GM18867 (cell line): ENCODE results near the gene GPX4.

Experiments
- ATAC-seq: cut with Tn5 transposase; IDR thresholded peaks from one replicate; pipeline ENCODE4 v1.9.1; 2021; ENCODE audit warnings: mild to moderate bottlenecking, moderate library complexity; ENCODE audit not compliant: unreplicated experiment

The GPX4 gene

DNA sequence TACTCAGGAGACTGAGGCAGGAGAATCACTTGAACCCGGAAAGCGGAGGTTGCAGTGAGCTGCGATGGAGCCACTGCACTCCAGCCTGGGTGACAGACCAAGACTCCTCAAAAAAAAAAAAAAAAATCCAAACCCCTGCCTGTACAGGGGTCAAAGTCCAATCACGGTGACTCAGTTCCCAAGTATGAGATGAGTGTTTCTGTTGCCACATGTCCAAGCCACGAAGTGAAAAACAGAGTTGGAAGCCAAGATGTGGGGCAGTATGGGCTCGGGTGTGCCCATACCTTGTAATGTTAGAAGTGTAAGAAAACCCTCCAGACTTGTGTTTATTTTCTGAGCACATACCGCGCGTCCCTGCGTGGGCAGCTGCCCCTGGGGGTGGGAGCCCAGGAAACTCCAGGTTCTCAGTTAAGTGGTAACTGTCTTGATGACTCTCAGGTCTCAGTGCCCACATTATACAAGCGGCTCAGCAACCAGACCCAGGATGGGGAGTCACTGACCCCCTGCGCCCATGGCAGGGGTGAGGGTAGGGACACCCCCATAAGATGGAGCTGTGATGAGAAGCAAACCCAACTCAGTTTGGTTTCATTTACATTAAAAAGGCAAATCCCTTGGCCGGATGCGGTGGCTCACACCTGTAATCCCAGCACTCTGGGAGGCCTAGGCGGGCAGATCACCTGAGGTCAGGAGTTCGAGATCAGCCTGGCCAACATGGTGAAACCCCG, 1.2 kb upstream of the GPX4 start:
- no peak for ATAC-seq

- ATAC-seq = no peak
These were observed 574 bp upstream of the GPX4 start for GRCh38 chr19:1103132-1103707.

DNA sequence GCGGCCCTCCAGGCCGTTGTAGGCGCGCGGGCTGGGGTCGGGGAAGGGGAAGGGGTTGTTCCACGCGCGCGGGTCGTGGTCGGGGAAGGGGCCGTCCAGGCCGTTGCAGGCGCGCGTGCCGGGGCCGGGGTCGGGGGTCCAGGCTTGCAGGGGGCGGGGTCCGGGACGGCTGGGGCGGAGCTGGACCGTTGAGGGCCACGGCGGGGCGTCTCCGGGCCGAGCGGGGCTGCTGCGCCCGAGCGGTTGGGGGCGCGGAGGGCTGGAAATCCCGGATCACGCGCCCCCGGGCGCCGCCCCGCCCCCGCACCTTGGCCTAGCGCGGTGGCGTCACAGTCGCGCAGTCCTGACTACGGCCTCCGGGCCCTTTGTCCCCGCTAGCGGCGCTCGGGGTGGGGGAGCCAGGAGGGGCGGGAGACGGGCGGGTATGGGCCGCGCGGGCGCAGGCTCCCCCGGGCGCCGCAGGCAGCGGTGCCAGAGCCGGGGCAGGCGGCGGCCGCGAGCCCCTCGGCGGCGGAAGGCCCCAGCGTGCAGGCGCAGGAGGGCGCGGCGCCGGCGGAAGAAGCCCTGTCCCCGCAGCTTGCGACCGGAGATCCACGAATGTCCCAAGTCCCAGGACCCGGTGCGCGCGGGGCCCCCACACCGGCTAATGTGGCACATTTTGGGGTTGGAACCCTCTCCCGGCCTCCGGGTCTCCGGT, 665 bp downstream of the GPX4 start:
- ATAC-seq = peak; percentile 33

DNA sequence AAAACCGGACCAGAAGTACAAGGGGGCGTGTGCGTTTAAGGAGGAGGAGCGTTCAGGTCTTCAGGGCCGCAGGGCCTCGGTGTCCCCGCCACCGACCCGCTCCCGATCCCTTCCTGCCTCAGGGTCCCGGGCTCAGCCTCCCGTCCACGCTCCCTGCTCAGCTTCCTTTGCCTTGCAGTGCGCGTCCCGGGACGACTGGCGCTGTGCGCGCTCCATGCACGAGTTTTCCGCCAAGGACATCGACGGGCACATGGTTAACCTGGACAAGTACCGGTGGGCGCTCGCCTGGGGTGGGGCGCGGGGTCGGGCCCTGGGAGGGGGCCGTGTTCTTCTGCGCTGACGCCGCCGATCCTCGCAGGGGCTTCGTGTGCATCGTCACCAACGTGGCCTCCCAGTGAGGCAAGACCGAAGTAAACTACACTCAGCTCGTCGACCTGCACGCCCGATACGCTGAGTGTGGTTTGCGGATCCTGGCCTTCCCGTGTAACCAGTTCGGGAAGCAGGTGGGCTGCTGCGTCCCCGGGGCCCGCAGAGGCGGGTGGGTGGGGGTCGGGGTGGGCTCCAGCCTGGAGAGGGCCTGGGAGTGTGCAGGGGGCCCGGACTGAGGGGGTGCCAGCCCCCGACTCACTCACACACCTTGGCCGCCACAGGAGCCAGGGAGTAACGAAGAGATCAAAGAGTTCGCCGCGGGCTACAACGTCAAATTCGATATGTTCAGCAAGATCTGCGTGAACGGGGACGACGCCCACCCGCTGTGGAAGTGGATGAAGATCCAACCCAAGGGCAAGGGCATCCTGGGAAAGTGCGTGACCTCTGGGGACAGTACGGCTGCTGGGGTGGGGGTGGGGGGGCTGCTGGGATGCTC, 1.4 kb downstream of the GPX4 start:
- ATAC-seq = no peak

DNA sequence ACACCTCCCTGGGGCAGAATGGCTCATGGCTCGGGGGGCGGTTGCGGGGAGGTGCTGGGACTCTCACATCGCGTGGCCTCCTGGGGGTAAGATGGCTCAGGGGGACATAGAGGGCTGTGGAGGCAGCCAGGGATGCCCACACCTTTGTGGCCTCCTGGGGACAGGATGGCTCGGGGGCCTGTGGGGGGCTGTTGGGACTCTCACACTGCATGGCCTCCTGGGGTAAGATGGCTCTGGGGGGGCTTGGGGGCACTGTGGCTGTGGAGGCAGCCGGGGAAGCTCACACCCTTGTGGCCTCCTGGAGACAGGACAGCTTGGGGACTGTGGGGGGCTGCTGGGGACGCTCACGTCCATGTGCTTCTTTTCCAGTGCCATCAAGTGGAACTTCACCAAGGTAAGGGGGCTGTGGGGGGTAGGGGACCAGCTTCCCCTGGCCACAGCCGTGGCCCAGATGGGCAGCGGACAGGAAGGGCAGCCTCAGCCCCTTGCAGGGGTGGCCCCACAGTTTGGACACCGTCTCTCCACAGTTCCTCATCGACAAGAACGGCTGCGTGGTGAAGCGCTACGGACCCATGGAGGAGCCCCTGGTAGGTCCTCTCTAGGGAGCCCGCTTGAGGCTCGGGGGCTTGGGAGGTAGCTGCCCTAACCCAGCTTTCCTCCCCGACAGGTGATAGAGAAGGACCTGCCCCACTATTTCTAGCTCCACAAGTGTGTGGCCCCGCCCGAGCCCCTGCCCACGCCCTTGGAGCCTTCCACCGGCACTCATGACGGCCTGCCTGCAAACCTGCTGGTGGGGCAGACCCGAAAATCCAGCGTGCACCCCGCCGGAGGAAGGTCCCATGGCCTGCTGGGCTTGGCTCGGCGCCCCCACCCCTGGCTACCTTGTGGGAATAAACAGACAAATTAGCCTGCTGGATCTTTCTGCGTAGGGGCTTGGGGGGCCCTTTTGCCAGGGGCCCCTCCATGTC, 2.4 kb downstream of the GPX4 start:
- ATAC-seq = no peak

GRCh38 chr19:1106841-1107660, 3.3 kb downstream of the GPX4 start:
- no peak for ATAC-seq

DNA sequence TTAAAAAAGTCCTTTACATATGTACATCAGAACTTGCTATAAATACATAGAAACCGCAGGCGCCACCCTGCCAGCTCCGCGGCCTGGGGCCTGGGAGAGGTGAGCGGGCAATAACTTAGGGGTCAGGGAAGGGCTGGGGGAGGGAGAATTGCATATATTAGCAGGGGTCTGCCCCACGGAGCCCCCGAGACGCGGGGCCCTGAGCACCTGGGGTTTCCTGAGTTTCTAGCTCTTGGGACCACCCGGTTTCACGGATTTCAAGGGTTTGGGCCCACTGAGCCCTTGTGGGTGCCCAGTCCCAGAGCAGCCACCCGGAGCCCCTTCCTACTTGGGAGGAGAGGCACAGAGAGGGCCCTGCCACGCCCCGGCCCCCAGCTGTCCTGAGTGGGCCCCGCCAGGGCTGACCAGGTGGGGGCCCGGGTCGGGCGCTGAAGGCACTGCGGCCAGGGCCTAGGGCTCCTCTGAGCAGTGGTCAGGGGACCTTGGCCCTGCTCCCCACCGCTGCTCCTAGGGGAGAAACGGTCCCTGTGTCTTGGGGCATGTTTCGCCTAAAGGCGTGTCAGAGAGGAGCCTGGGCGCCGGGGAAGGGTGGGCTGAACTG, 4.0 kb downstream of the GPX4 start:
- ATAC-seq = no peak

GRCh38 chr19:1108291-1109031, 4.7 kb downstream of the GPX4 start:
- ATAC-seq = no peak

DNA sequence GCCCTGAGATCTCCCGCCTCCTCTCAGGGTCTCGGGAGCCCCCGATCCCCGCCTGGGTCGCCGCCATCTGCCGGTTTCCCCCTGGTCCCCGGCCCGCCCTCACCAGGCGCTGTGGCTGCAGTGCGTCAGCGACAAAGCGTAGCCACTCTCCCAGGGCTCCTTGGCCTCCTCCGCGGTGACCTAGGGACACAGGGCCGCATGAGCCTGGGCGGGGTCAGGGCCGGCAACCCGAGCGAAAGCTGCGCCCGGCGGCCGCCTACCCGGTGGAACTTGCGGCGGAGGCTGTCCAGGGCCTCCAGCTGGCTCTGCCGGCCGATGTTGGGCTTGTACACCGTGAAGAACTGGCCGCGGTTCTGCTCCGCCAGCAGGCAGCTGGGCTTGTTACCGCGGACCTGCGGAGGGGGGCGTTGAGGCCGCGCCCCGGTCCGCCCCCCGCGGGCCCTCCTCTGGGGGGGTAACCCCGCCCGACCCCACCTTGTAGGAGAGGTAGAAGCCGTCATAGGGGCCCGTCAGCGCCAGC, 5.3 kb downstream of the GPX4 start:
- ATAC-seq = no peak

- ATAC-seq = no peak
These were observed 6.2 kb downstream of the GPX4 start for GRCh38 chr19:1109697-1110671.

- ATAC-seq = no peak
These were observed 7.2 kb downstream of the GPX4 start for GRCh38 chr19:1110809-1111640.

- no peak for ATAC-seq
These were observed 8.0 kb downstream of the GPX4 start for GRCh38 chr19:1111641-1112267.

GRCh38 chr19:1112268-1113029, 8.7 kb downstream of the GPX4 start:
- no peak for ATAC-seq
